ENCODE measurements around the gene GPR142.

DNA sequence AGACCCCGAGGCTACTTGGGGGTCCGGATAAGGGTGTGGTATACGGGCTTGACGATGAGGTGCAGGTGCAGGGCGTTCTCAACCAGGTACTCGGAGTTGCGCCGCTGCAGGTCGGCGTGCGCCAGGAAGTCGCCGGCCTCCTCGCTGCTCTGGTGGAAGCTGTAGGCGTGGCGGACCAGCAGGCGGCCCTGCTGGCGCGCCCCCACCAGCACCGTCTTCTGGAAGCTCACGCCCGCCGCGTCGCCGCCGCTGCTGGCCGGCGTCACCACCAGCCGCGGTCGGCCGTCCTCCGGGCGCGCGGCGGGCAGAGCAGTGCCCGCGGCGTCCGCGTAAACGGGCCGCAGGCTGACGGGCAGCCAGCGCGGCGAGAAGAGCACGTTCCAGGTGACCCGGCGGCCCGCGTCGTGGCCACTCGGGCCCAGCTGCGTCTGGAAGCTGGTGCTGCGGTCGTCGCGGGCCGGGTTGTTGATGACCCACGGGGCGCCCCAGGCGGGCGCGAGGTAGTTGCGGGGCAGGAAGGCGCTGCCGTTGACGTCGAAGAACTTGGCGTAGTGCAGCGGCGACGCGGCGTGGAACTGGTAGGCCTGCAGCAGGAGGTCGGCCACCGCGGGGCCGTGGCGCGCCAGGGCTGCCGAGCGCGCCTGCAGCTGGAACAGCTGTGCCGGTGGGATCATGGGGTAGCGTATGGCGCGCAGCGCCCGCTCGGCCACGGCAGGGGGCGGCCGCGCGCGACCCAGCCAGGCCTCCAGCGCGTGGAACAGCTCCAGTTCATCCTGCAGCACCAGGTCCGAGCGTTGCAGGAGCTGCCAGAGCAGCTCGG lies 10.4 kb upstream of the GPR142 start:
- TF ChIP-seq POLR2A (IDR thresholded peaks at IDR 0.05; ENCODE audit: low read length), result no peak
- no peak for TF ChIP-seq GATA1 (IDR thresholded peaks at IDR 0.05; ENCODE audit: low read depth, low read length)
